ENCODE data around the gene ARID3A.

DNA sequence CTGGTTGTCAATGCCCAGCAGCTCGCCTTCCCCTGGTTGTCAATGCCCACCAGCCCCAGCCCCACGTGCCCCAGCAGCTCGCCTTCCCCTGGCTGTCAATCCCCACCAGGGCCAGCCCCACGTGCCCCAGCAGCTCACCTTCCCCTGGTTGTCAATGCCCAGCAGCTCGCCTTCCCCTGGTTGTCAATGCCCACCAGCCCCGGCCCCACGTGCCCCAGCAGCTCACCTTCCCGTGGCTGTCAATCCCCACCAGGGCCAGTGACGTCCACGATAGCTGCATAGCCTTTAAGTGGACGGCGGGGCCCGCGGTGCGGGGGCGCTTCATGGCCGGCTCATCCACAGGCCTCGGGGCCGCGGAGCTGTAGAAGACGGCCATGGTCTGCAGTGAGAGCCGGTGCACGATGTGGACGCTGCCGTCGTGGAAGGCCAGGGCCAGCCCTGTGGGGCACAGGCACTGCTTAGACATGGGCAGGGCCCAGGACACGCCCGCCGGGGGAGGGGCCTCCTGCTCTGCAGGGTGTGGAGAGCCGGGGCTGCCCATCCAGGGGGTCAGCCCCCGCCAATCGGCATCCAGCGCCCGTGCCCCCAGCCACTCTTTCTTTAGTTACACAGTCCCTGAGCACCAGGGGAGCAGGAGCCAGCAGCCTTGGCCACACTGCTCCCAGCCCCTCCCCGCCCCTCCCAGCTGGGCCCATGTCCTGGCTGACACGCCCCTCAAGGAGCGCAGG, 46.0 kb upstream of the ARID3A start:
- TF ChIP-seq MAX (CRISPR knock-in tag; IDR thresholded peaks at IDR 0.05) (no peak), PRRX2 (CRISPR knock-in tag; IDR thresholded peaks at IDR 0.05) (no peak), CREB1 (CRISPR knock-in tag; IDR thresholded peaks at IDR 0.05) (no peak), ETV6 (CRISPR knock-in tag; IDR thresholded peaks at IDR 0.05) (no peak), TEAD4 (CRISPR knock-in tag; IDR thresholded peaks at IDR 0.05) (no peak), ZSCAN18 (CRISPR knock-in tag; IDR thresholded peaks at IDR 0.05) (no peak), USF2 (CRISPR knock-in tag; IDR thresholded peaks at IDR 0.05) (no peak), CTCF (IDR thresholded peaks at IDR 0.05) (no peak), NFYB (CRISPR knock-in tag; conservative IDR thresholded peaks at IDR 0.05; ENCODE audit: low read depth) (no peak), TP53 (CRISPR knock-in tag; IDR thresholded peaks at IDR 0.05) (no peak), ATF1 (CRISPR knock-in tag; IDR thresholded peaks at IDR 0.05) (no peak)
- TF ChIP-seq, protein P1, sequence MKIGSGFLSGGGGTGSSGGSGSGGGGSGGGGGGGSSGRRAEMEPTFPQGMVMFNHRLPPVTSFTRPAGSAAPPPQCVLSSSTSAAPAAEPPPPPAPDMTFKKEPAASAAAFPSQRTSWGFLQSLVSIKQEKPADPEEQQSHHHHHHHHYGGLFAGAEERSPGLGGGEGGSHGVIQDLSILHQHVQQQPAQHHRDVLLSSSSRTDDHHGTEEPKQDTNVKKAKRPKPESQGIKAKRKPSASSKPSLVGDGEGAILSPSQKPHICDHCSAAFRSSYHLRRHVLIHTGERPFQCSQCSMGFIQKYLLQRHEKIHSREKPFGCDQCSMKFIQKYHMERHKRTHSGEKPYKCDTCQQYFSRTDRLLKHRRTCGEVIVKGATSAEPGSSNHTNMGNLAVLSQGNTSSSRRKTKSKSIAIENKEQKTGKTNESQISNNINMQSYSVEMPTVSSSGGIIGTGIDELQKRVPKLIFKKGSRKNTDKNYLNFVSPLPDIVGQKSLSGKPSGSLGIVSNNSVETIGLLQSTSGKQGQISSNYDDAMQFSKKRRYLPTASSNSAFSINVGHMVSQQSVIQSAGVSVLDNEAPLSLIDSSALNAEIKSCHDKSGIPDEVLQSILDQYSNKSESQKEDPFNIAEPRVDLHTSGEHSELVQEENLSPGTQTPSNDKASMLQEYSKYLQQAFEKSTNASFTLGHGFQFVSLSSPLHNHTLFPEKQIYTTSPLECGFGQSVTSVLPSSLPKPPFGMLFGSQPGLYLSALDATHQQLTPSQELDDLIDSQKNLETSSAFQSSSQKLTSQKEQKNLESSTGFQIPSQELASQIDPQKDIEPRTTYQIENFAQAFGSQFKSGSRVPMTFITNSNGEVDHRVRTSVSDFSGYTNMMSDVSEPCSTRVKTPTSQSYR (CRISPR knock-in tag; IDR thresholded peaks at IDR 0.05) = no peak
- TF ChIP-seq, protein P2, sequence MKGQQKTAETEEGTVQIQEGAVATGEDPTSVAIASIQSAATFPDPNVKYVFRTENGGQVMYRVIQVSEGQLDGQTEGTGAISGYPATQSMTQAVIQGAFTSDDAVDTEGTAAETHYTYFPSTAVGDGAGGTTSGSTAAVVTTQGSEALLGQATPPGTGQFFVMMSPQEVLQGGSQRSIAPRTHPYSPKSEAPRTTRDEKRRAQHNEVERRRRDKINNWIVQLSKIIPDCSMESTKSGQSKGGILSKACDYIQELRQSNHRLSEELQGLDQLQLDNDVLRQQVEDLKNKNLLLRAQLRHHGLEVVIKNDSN (CRISPR knock-in tag; IDR thresholded peaks at IDR 0.05) = no peak

Measured in WTC11 (cell line).